GM12874 (cell line): Measurements from ENCODE around the gene REPS2.

Experiments
- CTCF ChIP-seq: IDR thresholded peaks from 2 replicates; pipeline ENCODE4 v1.5.1; 2011; ENCODE audit warnings: low read depth, mild to moderate bottlenecking, control low read depth, low read length, moderate library complexity; ENCODE audit not compliant: insufficient read depth

REPS2 gene

DNA sequence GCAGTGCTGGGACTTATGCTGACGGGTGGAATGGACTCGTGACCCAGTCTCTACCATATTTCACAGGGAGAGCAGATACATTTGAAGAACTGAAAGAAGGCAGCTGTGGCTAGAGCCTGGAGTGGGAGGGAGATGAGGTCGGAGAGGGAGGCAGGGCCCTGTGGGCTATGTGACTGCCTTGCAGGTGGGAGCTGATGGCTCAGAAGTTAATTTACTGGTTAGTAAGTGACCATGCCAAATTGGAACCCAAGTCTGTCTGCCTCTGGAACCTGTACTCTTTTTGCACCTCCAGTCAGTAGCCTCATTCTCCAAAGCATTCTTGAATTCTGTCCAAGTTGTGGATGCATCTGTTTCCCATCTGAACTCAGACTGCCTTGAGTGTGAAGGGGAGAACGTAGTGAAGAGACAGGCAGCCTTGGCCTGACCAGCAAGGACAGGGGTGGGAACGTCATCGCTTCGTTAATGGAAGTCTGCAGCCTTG is 92.3 kb downstream of the REPS2 start:
- no peak for TF ChIP-seq CTCF

DNA sequence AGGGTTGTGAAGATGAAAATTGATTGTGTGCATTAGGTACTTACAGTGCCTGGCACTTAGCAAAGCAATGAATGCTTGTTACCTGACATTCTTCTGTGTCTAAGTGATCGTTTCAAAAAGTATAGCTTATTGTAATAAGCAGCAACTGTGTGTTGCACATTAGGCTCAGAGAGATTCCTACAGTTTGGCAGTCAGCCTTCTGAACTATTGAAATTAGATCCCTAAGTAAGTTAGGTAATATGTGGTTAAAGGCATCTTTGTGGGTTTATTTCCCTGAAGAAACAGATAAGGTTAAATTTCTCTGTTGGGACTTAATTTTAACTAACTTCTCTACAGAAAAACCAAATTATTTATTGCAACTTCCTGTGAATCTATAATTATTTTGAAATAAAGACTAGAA is 93.4 kb downstream of the REPS2 start:
- TF ChIP-seq CTCF, result no peak

DNA sequence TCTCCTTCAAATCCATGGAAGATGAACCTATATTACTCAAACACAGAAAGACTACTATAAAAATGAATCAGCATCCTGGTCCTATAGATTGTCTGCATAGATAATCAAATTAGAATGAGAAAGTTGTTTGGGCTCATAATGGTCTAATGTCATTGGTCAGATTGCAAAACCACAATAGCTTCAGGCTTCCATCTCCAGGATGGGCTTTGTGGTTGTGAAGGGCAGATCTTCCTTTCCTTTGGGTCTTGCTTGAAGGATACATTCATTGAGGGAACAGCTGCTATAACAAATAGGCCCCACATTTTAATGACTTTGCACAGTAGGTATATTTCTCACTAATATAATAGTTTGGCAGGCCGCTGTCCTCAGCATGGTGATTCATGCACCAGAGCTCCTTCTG is 94.3 kb downstream of the REPS2 start:
- TF ChIP-seq CTCF, result no peak

DNA sequence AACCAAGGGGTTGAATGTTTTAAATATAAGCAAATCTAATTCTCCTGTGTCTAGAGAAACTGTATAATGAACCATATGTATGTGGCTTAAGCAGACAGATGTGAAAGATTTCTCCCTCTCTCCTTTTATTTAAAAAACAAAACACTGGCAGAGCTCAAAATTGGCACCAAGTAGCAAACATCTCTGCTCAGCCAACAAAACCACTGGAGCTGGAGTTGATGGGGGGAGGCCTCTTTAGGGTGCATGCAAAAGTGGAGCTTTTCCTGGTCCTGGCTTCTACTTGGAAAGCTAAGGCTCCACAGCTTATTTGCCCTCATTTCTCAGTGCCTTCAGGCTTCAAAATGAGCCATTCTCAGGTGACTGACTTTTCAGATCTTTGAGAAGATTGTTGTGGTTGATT is 95.6 kb downstream of the REPS2 start:
- no peak for TF ChIP-seq CTCF

DNA sequence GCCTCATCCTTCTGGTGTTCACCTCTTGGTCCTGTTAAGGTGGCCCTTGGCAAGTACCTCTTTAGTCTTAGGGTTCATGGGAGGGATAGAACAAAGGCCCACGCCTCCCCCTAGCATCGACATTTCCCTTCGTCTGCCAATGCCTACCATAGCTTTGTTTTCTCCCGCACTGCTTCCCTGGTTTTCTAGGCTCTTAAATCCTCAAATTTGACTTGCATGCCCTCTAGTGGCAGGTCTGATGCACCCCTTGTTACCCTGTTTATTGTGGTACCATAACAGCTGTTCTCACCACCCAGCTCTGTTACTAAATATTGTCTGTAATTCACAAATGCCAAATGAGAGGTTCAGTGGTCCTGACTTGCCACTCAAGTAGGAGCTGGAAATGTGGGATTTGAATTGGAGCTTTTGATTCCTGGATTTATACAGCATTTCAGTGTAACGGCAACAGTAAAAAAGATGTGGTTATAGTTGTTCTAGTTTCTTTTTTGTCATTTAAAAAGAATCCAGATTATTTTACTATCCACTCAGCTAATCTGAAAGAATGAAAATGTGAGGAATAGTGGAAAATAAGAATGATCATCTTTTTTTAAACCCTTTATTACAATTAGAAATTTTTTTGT is 100.1 kb downstream of the REPS2 start:
- peak; percentile 69 for TF ChIP-seq CTCF

DNA sequence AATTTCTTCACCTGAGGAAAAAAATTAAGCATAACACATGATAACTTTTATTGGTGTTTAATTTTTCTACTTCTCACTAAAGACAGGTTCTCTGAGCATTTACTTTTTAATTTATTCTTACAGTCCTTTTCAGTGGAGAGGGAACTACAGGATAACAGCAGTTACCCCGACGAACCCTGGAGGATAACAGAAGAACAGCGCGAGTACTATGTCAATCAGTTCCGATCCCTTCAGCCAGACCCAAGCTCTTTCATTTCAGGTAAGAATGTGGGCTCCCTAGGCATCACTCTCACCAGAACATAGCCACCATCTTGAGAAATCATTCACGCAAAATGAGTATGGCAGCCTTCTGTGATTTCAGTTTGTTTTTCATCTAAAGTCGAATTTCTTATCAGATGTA is 100.8 kb downstream of the REPS2 start:
- no peak for TF ChIP-seq CTCF

GRCh38 chrX:17052210-17052609 is 105.8 kb downstream of the REPS2 start:
- no peak for TF ChIP-seq CTCF
